Measurements from ENCODE around the gene CDC34.

CDC34 gene

GRCh38 chr19:548886-549830 is 17.6 kb downstream of the CDC34 start:
- Histone ChIP-seq H3K27me3 (peaks cover 0 to 14% of the 10 kb centered on the region in 2 donors), H3K36me3 (no peaks in the 10 kb centered on the region), H3K9me3 (no peaks in the 10 kb centered on the region), H3K4me1 (peaks cover 0 to 5% (median 0%) of the 10 kb centered on the region in 4 donors), H3K27ac (no peak overlapping the region), H3K4me3 (no peak overlapping the region)
- intact Hi-C loops (cut with DNase I; ENCODE audit: low total_unique reads) = no loop called here
- no peak for TF ChIP-seq CTCF (IDR thresholded peaks at IDR 0.05)
- DNase-seq = no peak

GRCh38 chr19:554817-555216 is 23.3 kb downstream of the CDC34 start:
- no peaks in the 10 kb centered on the region for H3K36me3 ChIP-seq
- no peak for DNase-seq
- H3K4me1 ChIP-seq = peaks cover 0 to 12% (median 0%) of the 10 kb centered on the region in 4 donors
- no peaks in the 10 kb centered on the region for H3K9me3 ChIP-seq
- TF ChIP-seq CTCF (IDR thresholded peaks at IDR 0.05) = no peak
- peaks cover 0 to 20% of the 10 kb centered on the region in 2 donors for H3K27me3 ChIP-seq
- H3K27ac ChIP-seq = no peak overlapping the region
- intact Hi-C loops (cut with DNase I; ENCODE audit: low total_unique reads) = no loop called here
- no peak overlapping the region for H3K4me3 ChIP-seq

- Histone ChIP-seq H3K9me3 (no peaks in the 10 kb centered on the region), H3K4me3 (no peak overlapping the region), H3K27me3 (peaks cover 0 to 20% of the 10 kb centered on the region in 2 donors), H3K4me1 (peaks cover 0 to 12% (median 0%) of the 10 kb centered on the region in 4 donors), H3K36me3 (no peaks in the 10 kb centered on the region), H3K27ac (no peak overlapping the region)
- TF ChIP-seq CTCF (IDR thresholded peaks at IDR 0.05) = no peak
- no peak for DNase-seq
- intact Hi-C loops (cut with DNase I; ENCODE audit: low total_unique reads) = no loop called here
Observed at GRCh38 chr19:555474-555808, 23.9 kb downstream of the CDC34 start.

GRCh38 chr19:556611-557382 is 25.2 kb downstream of the CDC34 start:
- H3K4me3 ChIP-seq = no peak overlapping the region
- intact Hi-C loops (cut with DNase I; ENCODE audit: low total_unique reads) = no loop called here
- H3K27ac ChIP-seq = no peak overlapping the region
- H3K9me3 ChIP-seq = no peaks in the 10 kb centered on the region
- peaks cover 0 to 7% (median 0%) of the 10 kb centered on the region in 4 donors for H3K4me1 ChIP-seq
- no peaks in the 10 kb centered on the region for H3K36me3 ChIP-seq
- peaks cover 0 to 20% of the 10 kb centered on the region in 2 donors for H3K27me3 ChIP-seq
- no peak for DNase-seq
- TF ChIP-seq CTCF (IDR thresholded peaks at IDR 0.05) = no peak

- Histone ChIP-seq H3K4me1 (peaks cover 0 to 7% (median 0%) of the 10 kb centered on the region in 4 donors), H3K27ac (no peak overlapping the region), H3K36me3 (no peaks in the 10 kb centered on the region), H3K9me3 (no peaks in the 10 kb centered on the region), H3K4me3 (no peak overlapping the region), H3K27me3 (peaks cover 0 to 20% of the 10 kb centered on the region in 2 donors)
- no peak for DNase-seq
- no peak for TF ChIP-seq CTCF (IDR thresholded peaks at IDR 0.05)
- intact Hi-C loops (cut with DNase I; ENCODE audit: low total_unique reads) = no loop called here
Observed at GRCh38 chr19:558770-559439, 27.3 kb downstream of the CDC34 start.

All from tibial artery (tissue), 4 donors.